GM12878 (cell line): Measurements from ENCODE around the gene PCSK5.

Experiments
- BMI1 ChIP-seq: fragments of 450-650 bp; IDR thresholded peaks from 2 replicates; pipeline ENCODE4 v1.6.1; 2016; ENCODE audit warnings: mild to moderate bottlenecking, moderate library complexity, borderline replicate concordance
- CBX5 ChIP-seq: sonication (generic); IDR thresholded peaks from 2 replicates; pipeline ENCODE4 v1.6.1; 2016; ENCODE audit warnings: low read depth, moderate library complexity, mild to moderate bottlenecking, inconsistent platforms
- CEBPB ChIP-seq, 2 experiments: fragments of 150-350 bp in 1 of 2; IDR thresholded peaks; 2 replicates each; pipeline ENCODE4 v1.6.1; 2012 to 2014; ENCODE audit warnings: low read depth in 2 of 2, low read length in 2 of 2, borderline replicate concordance in 1 of 2, inconsistent platforms in 1 of 2
- RAD21 ChIP-seq: IDR thresholded peaks from 2 replicates; pipeline ENCODE4 v1.6.1; 2011; ENCODE audit warnings: mild to moderate bottlenecking, low read depth, low read length, moderate library complexity; ENCODE audit not compliant: insufficient read depth
- SP1 ChIP-seq: IDR thresholded peaks from one replicate; pipeline ENCODE4 v1.6.1; 2011; ENCODE audit warnings: low read depth, low read length
- STAT1 ChIP-seq: fragments of 450-650 bp; conservative IDR thresholded peaks from 2 replicates; pipeline ENCODE4 v1.6.1; 2014; ENCODE audit warnings: antibody characterized with exemption, mild to moderate bottlenecking
- TCF12 ChIP-seq: IDR thresholded peaks from 2 replicates; pipeline ENCODE4 v1.6.1; 2011; ENCODE audit warnings: low read depth, mild to moderate bottlenecking, low read length
- WRNIP1 ChIP-seq: IDR thresholded peaks from 2 replicates; pipeline ENCODE4 v1.6.1; 2011; ENCODE audit warnings: low read depth, low read length, improper control_type of control experiment, borderline replicate concordance
- ZNF24 ChIP-seq: fragments of 450-650 bp; IDR thresholded peaks from 2 replicates; pipeline ENCODE4 v1.6.1; 2017; ENCODE audit warnings: antibody characterized with exemption, mild to moderate bottlenecking
- TF ChIP-seq, protein P1 (sequence below): IDR thresholded peaks from 2 replicates; pipeline ENCODE4 v1.6.1; 2012; ENCODE audit warnings: low read length, inconsistent platforms
- TF ChIP-seq, protein P2 (sequence below), 3 experiments: IDR thresholded peaks in 2 of 3; conservative IDR thresholded peaks in 1 of 3; 2 replicates each; pipeline ENCODE4 v1.5.1; 2011; ENCODE audit warnings: low read depth in 3 of 3, low read length in 3 of 3, mild to moderate bottlenecking in 3 of 3, control low read depth in 2 of 3, moderate library complexity in 2 of 3, inconsistent platforms in 1 of 3, mixed read lengths in 1 of 3; ENCODE audit not compliant: control insufficient read depth in 2 of 3, insufficient read depth in 1 of 3; ENCODE audit errors: extremely low read depth in 1 of 3
- TF ChIP-seq, protein P3 (sequence below): IDR thresholded peaks from 2 replicates; pipeline ENCODE4 v1.6.1; 2011; ENCODE audit warnings: low read depth, low read length, improper control_type of control experiment, borderline replicate concordance

DNA sequence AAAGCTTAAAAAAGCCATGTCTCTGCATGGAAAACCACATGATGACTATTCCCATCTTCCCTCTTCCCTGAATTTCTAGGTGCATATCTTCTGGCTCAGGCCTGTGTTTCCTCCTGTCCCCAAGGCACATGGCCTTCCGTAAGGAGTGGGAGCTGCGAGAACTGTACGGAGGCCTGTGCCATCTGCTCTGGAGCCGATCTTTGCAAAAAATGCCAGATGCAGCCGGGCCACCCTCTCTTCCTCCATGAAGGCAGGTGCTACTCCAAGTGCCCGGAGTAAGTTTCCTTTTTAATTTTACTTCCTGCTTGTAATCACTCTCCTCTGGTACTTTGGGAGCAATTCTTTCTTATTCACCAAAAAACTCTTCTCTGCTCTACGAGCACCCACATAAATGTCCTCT, 420.1 kb downstream of the PCSK5 start:
- TF ChIP-seq CBX5 (no peak), WRNIP1 (no peak), CEBPB (IDR thresholded peaks at IDR 0.05; ENCODE audit: borderline replicate concordance in 1 of 2, low read depth in 2 of 2, low read length in 2 of 2) (no peak), ZNF24 (no peak), RAD21 (no peak), SP1 (no peak), BMI1 (no peak), TCF12 (no peak), STAT1 (no peak)
- TF ChIP-seq, protein P1, sequence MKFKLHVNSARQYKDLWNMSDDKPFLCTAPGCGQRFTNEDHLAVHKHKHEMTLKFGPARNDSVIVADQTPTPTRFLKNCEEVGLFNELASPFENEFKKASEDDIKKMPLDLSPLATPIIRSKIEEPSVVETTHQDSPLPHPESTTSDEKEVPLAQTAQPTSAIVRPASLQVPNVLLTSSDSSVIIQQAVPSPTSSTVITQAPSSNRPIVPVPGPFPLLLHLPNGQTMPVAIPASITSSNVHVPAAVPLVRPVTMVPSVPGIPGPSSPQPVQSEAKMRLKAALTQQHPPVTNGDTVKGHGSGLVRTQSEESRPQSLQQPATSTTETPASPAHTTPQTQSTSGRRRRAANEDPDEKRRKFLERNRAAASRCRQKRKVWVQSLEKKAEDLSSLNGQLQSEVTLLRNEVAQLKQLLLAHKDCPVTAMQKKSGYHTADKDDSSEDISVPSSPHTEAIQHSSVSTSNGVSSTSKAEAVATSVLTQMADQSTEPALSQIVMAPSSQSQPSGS, result no peak
- TF ChIP-seq, protein P2, sequence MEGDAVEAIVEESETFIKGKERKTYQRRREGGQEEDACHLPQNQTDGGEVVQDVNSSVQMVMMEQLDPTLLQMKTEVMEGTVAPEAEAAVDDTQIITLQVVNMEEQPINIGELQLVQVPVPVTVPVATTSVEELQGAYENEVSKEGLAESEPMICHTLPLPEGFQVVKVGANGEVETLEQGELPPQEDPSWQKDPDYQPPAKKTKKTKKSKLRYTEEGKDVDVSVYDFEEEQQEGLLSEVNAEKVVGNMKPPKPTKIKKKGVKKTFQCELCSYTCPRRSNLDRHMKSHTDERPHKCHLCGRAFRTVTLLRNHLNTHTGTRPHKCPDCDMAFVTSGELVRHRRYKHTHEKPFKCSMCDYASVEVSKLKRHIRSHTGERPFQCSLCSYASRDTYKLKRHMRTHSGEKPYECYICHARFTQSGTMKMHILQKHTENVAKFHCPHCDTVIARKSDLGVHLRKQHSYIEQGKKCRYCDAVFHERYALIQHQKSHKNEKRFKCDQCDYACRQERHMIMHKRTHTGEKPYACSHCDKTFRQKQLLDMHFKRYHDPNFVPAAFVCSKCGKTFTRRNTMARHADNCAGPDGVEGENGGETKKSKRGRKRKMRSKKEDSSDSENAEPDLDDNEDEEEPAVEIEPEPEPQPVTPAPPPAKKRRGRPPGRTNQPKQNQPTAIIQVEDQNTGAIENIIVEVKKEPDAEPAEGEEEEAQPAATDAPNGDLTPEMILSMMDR (IDR thresholded peaks at IDR 0.05 in 2 of 3, conservative IDR thresholded peaks at IDR 0.05 in 1 of 3; ENCODE audit: control insufficient read depth in 2 of 3, extremely low read depth in 1 of 3, insufficient read depth in 1 of 3, low read depth in 3 of 3, low read length in 3 of 3), result no peak
- TF ChIP-seq, protein P3, sequence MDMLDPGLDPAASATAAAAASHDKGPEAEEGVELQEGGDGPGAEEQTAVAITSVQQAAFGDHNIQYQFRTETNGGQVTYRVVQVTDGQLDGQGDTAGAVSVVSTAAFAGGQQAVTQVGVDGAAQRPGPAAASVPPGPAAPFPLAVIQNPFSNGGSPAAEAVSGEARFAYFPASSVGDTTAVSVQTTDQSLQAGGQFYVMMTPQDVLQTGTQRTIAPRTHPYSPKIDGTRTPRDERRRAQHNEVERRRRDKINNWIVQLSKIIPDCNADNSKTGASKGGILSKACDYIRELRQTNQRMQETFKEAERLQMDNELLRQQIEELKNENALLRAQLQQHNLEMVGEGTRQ, result no peak
